ENCODE measurements around the gene TEX22.

The TEX22 gene

DNA sequence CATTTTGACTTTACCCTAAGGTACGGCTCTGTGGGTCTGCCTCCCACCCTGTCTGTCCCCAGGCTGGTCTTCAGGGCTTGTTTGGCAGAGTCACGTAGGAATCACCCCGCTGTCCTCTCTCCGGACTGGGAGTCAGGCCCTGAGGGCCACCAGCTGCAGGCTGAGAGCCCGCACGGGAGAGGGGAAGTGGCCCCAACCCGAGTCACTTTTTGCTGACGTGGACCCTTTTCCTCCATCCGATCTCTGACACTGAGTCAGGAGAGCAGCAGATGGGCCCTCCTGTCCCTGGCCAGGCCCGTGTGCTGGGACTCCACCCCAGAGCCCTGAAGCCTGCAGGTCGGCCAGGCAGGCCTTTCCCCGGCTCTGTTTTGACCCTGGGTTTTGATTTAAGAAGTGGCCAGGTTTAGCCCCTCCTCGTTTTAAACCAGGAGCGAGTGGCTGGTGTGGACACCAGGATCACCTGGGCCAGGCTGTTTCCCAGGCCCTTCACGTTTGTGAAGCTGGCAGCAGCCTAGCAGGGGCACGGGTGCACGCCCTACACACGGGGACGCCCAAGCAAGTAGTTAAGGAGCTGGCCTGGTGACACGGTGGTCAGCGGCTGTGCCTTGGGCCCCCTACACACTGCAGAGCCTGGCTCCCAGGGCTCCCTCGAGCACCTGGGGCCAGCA is 12.5 kb upstream of the TEX22 start:
- DNase-seq, result no peak

DNA sequence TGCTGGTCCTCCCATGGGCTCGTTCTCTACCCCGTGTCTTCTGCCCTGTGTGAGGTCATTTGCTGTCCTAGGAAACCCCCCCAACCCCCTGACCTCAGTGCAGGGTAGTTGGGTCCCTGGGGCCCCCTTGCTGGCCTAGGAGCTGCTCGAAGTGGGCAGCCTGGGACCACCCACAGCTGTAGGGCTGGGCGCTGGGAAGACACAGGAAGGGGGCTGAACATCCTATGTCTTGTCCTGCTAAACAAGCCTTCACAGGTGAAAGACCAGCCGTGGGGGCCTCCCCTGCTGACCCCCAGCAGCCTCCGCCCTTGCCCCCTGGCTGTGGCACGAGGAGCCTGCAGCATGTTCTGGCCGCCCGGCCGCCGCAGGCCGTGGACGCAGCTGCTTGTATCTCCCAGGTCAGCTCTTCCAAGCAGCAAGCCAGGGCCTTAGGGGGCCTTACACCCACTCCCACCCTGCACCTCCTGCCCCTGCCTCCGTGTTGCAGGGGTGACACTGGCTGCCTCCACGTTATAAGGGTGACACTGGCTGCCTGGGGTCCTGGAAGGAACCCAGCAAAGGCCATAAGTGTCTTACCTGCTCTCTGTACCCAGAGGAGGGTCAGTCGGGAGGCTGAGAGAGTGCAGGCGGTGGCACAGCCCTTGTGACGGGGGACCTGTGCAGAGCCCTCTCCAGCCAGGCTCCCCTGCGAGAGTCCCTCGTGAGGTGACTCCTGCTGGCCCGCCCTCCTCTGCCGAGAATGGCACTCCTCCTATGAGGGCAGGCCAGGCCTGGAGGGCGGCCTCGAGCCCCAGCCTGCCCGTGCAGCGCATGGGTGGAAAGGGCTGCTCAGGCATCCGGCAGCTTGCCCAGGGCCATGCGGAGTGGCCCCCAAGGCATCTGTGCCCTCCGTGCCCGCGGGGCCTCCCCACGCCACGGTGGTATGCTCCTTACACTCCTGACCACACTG is 11.5 kb upstream of the TEX22 start:
- no peak for DNase-seq

DNA sequence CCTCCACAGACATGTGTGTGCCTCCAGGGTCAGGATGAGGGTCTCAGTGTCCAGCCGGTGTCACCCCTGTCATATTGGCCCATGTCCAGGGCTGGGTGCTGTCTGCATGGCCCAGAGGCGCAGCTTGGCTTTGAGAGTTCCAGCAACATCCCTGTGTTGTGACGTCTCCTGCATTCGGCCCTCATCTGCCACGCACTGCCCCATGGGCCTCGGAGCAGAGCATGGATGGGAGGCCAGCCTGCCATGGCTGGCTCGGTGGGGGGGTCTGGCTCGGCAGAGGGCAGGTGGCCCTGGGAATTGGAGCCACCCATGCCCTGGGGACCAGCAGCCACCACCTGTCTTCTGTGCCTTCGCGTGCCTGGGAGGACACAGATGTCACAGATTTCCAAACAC is 10.8 kb upstream of the TEX22 start:
- no peak for DNase-seq

DNA sequence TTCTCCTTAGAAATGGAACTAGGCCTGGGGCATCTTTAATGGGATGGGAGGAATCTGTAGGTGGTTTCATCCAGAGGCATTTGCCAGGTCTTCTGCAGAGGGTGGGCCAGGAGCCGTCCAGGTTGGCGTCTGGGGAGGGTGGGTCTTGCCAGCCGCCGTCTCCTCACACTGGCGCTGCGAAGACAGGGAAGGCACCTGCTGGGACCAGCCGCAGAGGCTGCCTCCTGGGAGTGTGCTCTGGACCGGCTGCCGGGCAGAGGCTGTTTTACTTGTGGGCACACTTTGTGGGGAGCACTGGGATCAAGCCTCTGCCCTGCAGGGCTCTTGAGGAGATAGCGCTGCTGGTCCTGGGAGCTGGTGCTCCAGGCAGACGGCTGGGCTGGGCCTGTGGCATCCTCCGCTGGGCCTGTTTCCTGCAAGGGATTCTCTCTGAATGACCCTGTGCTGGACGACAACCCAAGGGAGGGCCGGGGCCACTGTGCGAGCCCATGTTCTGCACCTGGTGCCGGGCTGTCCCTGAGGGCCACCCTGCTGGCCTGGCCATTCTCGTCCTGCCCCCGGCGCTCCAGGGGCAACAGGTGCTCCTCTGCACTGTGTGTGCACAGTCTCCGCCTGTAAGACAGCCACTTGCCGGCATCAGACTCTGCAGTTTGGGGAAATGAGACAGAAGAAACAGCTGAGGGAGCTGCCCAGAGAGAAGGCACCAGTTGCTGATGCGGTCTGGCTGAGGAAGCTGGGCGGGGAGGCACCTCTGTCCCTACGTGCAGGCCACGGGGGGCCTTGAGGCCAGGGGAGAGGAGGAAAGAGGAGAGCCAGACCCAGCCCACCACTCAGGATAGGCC is 10.0 kb upstream of the TEX22 start:
- no peak for DNase-seq

DNA sequence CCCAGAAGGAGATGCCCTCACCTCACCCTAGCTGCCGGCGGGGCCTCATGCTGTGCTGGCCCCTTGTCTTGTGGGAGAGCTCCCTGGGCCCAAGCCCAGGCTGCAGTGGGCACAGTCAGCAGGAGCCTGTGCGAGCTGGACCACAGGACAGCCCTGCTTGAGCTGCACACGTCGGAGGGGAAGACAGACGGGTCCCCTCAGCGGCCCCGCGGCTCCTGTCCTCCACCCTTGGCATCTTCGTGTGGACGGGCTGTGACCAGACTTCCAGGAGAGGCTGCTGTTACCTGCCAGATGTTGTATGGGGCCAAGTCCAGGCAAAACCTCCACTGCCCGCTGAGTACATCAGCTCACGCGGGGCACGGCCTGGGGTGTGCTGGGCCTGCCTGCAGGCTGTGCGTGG is 9.4 kb upstream of the TEX22 start:
- DNase-seq, result no peak

DNA sequence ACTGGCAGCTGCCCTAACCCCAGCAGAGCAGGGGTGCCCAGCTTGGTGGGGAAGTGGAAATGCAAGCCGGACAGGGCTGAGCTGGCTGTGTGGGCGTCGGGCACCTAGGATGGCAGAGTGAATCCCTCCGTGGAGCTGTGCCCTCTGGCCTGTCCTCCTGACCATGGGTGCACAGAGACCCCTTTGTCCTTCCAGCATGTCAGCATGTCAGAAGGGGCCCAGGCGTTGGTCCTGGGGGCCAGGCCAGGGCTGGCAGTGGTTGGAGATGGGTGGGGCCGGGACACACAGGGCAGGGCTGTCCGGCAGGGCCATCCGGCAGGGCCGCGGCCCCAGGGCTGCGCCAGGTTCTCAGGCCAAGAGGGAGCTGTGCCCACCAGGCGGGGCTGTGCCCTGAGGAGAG is 8.8 kb upstream of the TEX22 start:
- DNase-seq, result no peak

DNA sequence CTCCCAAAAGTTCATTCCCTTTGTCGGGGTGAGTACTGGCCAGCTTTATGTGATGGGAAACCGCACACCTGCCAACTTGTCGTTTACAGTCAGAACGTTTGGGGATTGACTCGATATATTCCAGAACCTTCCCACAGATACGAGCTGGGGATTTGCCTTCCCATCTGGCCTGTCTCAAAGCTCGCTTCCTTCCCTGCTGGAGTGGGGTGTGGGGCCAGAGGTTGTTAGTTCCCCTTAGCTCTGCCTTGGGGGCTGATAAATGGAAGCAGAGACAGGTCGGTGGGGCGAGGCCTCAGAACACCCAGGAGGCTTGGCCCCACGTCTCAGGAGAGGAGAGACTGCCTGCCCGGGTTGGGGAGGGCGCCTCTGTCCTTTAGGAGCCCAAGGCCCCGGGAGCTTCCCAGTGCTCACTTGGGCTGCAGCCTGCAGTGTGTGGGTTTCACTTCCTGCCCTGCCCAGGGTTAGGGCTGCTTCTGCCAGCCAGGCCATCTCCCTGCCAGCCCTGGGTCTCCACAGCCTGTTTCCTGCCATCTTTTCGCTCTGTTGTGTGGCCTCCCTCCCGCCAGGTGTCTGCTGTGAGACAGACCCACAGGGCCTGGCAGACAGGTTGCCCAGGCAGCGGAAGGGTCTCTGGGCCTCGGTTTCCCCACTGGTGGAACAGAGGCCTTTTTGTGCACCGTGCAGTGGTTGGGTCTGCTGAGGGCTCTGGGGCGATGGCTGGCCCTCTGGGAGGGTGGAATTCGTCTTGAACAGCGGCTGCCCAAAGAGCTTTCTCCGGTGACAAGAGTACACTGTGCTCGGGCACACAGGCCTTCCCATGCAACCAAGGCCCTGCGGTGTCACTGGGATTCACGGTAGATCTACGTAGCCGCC is 8.1 kb upstream of the TEX22 start:
- no peak for DNase-seq

DNA sequence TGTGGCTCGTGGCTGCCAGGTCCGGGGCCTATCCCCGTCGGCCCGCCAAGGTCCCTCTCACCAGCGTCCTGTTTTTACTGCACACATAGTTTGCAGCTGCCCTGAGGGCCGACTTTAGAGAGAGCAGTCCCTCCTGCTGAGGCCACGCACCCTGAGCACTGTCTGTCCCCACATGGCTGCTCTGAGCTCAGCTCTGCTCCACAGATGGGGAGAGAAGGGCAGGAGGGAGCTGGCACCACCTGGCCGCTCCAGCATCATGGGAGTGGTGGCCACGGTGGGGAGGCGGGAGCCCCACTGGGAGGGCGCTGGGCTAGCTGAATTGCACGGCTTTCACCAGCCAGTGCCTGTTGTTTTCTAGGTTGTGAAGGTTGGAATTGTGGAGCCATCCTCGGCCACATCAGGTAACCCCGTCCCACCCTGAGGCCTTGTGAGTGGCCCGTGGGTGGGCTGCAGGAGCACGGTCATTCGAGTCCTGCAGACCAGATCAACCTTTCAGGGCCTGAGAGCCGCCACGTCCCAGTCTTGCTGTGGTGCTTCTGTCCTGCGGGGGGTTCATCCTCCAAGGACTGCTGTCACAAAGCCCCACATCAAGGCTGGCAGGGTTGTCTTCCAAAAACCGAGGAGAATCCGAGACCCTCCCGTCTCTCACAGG is 7.4 kb upstream of the TEX22 start:
- DNase-seq, result no peak

DNA sequence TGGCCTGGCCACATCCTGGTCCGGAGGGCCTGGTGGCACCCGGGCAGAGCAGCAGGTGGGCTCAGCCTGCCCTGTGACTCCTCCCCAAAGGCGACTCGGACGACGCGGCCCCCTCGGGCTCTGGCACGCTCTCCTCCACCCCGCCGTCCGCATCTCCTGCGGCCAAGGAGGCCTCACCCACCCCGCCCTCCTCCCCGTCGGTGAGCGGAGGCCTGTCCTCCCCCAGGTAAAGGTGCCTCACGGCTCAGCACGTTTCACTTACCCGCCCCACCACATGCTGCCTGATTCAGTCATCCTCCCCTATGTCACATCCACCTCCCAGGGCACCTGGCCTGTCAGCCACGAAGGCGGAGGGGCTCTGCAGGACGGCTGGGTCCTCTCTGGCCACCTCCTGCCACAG is 6.8 kb upstream of the TEX22 start:
- no peak for DNase-seq

DNA sequence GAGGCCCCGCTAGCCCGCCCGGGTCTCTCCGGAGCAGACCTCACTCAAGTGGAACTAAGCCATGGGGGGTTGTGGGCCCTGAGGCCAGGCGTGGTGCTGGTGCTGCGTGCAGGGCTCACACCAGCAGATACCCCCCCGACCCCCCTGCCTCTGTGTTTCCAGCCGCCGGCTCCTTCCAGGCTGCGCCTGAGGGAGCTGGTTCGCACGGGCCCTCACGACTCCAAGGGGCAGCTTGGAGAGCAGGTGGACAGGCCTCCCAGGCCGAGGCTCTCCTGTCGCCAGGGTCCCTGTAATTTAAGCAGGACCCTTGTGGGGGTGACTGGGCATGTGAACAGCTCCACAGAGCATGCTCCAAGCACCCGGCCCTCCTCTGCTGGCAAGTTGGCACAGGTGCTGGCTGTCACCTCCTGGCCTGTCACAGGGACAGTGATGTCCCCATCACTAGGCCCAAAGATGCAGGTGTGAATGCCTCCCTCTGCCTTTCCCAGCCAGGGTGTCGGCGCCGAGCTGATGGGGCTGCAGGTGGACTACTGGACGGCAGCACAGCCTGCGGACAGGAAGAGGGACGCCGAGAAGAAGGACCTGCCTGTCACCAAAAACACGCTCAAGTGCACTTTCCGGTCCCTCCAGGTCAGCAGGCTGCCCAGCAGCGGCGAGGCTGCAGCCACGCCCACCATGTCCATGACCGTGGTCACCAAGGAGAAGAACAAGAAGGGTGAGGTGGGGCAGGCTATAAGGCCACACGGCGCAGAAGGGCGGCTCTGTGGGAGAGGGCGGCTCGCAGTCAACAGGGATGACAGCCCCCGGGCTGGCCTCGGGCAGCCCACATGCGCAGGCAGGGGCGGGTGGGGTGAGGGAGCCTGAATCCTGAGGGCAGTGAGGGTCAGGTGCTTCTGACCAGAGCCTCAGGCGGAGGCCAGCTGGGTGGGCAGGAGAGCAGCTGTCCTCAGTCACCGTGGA is 5.9 kb upstream of the TEX22 start:
- no peak for DNase-seq

DNA sequence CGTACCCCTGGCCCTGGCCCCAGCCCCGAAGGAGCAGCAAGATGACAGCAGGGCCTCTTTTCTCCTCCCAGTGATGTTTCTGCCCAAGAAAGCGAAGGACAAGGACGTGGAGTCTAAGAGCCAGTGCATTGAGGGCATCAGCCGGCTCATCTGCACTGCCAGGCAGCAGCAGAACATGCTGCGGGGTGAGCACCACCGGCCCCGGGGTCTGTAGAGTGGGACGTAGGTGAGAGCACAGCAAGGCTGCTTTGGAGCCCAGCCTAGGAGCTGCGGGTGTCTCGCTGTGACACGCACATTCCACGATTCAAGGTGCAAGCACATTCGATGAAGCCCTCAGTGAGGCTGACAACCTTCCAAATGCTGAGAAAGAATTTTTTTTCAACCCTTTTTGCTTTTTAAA is 5.2 kb upstream of the TEX22 start:
- DNase-seq, result no peak

DNA sequence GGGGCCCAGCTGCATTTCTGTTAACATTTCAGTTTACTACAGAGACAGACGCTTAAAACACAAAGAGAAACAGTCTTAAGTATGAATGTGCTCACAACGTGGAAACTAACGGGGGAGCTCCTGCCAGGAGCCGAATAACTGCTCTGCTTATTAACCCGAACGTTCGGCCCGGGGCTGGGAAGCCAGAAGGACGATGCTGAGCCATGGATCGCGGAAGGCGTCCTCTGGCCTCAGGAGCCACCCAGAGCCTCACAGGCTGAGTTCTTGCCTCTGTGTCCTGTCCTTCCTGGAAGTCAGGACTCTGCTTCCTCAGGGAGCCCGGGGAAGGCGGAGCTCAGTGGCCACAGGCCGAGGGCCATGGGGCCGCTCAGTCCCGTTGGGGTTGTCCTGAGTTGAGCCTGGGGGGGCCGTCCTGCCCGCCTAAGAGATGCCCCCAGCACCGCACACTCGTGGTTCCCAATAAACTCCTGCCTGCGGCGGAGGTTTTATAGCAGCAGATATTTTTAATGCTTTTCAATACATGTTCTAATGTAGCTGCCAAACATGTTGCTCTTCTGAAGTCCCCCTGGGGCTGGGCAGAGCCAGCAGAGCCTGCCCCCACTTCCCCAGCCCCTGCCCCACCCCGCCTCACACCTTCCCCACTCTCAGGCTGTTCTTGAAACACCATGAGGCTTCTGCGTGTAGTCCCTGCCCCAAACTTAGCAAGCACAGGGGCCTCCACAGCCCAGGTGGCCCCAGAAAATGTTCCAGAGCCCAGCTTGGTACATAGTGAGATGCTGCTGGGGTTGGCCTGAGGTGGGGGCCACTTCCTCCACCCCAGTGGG is 3.4 kb upstream of the TEX22 start:
- no peak for DNase-seq

DNA sequence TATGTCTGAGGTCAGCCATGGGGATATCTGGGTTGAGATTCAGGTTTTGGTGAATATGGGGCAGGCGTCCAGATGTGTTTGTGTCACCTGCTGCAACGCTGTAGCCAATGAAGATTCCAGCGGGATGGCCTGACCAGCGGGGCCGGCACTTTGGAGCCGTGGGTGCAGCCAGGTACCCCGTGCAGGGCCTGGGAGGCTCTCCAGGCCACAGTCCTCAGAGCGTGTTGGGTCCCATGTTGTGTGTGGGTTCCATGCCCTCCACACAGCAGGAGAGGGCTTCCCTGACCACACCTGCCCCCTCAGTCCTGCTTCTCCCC is 2.8 kb upstream of the TEX22 start:
- DNase-seq, result no peak

DNA sequence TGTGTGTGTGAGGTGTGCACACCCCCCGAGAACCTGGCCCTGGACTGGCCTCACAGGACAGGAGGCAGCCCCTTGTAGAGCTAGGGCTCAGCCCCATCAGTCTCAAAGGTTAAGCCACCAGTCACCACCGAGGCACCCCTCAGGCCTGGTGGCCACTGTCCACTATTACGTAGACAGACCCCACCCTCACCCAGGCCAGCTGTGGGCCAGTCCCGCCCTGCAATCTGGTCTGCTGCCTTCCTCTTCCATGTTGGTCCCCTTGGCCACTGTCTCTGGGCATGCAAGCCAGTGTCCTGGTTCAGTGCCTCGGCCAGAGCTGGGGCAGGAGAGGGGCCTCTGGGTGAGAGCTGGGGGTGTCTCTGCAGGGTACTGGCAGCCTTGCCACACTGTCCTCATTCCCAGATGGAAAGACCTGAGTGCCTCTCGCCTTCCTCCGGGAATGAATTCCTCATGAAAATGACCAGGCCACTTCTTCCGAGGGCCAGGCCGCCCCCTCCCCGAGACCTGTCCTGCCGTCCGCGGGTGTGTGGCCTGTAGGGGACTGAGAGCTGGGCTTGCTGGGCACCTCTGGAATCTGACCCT is 897 bp upstream of the TEX22 start:
- no peak for DNase-seq

DNA sequence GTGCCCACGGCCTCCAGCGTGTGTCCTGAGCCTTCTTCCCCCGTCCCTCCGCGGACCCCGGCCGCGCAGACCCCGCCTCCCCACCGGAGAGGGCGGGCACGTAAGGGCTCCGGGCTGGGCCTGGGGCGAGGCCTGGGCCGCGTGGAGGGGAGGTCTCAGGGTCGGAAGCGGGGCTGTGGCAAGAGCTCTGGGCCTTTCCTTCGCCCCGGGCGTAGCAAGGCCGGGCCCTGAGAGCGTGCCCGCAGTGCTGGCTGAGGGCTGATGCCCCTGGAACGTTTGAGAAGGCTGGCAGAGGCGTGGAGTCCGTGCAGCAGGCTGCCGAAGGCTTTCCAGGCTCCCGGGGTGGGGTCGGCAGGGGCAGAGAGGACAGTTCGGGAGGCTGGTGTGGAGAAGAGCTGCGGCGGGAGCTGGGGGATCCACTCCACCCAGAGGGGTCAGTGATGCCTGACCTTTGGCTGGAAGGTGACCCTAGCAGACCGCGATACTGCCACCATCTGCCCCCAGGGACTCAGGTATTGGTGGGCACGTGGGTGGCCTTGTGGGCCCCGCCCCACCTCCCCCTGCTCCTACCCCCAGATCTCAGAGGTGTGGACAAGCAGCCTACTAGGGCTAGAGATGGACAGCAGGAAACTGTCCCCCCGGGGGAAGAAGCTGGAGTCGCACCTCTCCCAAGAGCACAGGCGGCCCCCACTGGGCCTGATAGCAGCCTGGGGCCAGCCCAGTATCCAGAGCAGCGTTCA is 558 bp downstream of the TEX22 start:
- no peak for DNase-seq

DNA sequence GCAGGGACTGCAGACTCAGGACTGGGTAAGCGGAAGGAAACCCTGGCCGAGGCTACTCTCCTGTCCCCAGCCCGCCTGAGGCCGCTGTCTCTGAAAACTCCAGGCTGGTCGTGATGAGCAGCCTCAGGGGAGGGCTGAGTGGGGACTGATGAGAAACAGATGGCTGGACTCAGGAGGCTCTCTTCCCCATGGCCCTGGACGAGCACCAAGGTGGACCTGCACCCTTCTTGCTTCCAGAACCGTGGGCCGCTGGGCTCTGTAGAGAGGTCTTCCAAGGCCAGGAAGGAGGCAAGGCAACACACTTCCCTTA is 1.1 kb downstream of the TEX22 start:
- DNase-seq, result no peak

DNA sequence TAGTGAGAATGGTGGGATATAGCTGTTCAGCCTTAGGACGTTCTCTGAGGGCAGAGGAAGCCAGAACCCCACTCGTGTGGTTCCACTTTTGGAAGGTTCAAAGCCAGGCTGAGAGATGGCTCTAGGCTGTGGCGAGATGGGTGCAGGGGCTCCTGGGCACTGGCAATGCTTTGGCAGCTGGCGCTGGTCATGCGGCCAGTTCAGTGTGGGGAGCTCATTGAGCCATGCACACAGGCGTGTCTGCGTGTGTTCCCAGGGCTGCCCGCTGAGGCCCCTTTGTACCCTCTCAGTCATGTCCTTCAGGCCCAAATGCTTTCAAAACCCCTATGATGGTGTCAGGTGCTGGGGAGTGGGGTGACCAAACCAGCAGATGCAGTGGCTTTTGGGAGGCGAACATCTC is 1.7 kb downstream of the TEX22 start:
- DNase-seq, result no peak

DNA sequence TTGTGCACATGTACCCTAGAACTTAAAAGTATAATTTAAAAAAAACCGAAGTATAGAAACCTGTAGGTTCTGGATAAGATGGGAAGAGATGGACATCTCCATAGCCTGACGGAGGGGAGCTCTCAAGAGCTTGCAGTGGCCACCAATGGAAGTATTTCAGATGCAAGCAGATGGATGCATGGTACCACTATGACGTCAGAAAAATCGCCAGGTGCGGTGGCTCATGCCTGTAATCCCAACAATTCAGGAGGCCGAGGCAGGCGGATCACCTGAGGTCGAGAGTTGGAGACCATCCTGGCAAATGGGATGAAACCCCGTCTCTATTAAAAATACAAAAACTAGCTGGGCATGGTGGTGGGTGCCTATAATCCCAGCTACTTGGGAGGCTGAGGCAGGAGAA is 3.4 kb downstream of the TEX22 start:
- no peak for DNase-seq

DNA sequence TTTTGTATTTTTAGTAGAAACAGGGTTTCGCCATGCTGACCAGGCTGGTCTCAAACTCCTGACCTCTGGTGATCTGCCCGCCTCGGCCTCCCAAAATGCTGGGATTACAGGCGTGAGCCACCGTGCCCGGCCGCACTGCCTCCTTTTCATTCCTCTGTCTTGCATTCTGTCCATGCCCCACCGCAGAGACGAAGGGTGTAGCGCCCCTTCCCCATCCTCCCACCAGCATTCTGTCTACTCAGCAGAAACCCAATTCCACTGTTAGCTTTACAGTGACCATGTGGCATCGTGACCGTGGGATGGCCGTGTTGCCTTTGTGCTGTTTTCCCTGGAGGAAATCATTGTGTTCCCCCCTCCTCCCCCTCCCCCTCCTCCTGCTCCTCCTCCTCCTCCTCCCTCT is 10.3 kb downstream of the TEX22 start:
- DNase-seq, result no peak

Data from NCI-H510A treated with DMSO at 0.1 percent for 48 hours (cell line).